ENCODE data around the gene GIN1. TPM values are rescaled to one million over a fixed set of nuclear protein-coding genes. Genes with fewer than 3 reads are reported as not detected.

The GIN1 gene
- total and polyA plus RNA-seq, 2 donors (not counting 1 experiment from before 2014, with no cell fraction given): 2.2 to 16.9 TPM

DNA sequence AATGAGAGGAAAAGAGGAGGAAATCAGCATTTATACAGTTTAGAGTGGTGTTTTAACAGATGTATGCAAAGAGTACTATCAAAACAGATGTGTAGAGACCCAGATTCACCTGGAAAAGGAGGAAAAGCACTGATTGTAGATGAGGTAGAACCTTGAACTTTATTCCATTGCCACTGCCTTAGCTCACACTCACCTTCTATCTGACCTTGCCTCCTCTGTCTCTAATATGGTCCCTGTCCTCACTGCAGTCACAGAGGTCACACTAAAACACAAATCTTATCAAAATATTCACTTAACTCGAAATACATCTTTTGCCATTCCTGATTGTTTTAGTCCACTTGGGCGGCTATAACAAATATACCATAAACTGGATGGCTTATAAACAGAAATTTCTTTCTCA, 7.0 kb downstream of the GIN1 start:
- Mint-ChIP-seq H3K4me3 (no peak overlapping the region), H3K27me3 (no peaks in the 10 kb centered on the region), H3K4me1 (peaks cover 39% of the 10 kb centered on the region), H3K27ac (no peak overlapping the region), H3K9me3 (ENCODE audit: insufficient read depth) (peaks cover 3% of the 10 kb centered on the region)
- ChIA-PET CTCF (interaction anchor here (1.2 to 1.3 kb wide), 2 partner anchors 25 to 120 kb away, joined by 3 to 4 read pairs; no protein-coding TSS in a partner anchor), POLR2A (no interaction called here)
- Histone ChIP-seq H2AFZ (ENCODE audit: insufficient read depth, low read depth, low read length, poor library complexity, severe bottlenecking) (no peak overlapping the region), H3K27me3 (replicated peaks in 1 of 4; ENCODE audit: control extremely low read depth in 1 of 4, control insufficient read depth in 3 of 4, insufficient read depth in 4 of 4, low read length in 3 of 4) (no peaks in the 10 kb centered on the region), H3K4me1 (ENCODE audit: control insufficient read depth in 2 of 2, insufficient read depth in 2 of 2, low read length in 2 of 2) (peaks cover 5 to 12% of the 10 kb centered on the region in 2 donors), H3K27ac (ENCODE audit: low read length in 2 of 2) (no peak overlapping the region), H3K4me2 (replicated peaks; ENCODE audit: low read depth, low read length, poor library complexity, severe bottlenecking) (no peak overlapping the region), H3K9me3 (ENCODE audit: control extremely low read depth in 1 of 3, control insufficient read depth in 2 of 3, insufficient read depth in 1 of 3, low read length in 2 of 3) (peaks cover 0 to 2% (median 0%) of the 10 kb centered on the region in 3 donors), H3K4me3 (ENCODE audit: control extremely low read depth in 1 of 5, extremely low read depth in 1 of 5, insufficient read depth in 1 of 5, low read depth in 2 of 5, low read length in 4 of 5) (no peak overlapping the region), H3K9ac (ENCODE audit: low read length) (no peak overlapping the region), H4K20me1 (ENCODE audit: control insufficient read depth, insufficient read depth, low read length, poor library complexity, severe bottlenecking) (no peaks in the 10 kb centered on the region), H3K36me3 (replicated peaks in 1 of 2; ENCODE audit: control extremely low read depth in 1 of 2, control insufficient read depth in 1 of 2, extremely low read depth in 1 of 2, insufficient read depth in 2 of 2, low read length in 1 of 2) (no peaks in the 10 kb centered on the region), H3K79me2 (ENCODE audit: control insufficient read depth, insufficient read depth, low read length) (peaks cover 53% of the 10 kb centered on the region)
- intact Hi-C loops (cut with micrococcal nuclease): loop anchor here (10.0 kb wide), 1 partner anchor 452 kb away; the partner anchor contains the start of gene NUDT12
- WGBS (ENCODE audit: insufficient coverage): 92% methylated on average over 2 of the region's 2 CpGs
- no peak for DNase-seq
- ATAC-seq (ENCODE audit: low read depth): no peak
- no peak for TF ChIP-seq EZH2 (IDR thresholded peaks at IDR 0.05; ENCODE audit: borderline replicate concordance, insufficient read depth, low read depth, low read length, poor library complexity, severe bottlenecking)
- TF ChIP-seq, protein P1, sequence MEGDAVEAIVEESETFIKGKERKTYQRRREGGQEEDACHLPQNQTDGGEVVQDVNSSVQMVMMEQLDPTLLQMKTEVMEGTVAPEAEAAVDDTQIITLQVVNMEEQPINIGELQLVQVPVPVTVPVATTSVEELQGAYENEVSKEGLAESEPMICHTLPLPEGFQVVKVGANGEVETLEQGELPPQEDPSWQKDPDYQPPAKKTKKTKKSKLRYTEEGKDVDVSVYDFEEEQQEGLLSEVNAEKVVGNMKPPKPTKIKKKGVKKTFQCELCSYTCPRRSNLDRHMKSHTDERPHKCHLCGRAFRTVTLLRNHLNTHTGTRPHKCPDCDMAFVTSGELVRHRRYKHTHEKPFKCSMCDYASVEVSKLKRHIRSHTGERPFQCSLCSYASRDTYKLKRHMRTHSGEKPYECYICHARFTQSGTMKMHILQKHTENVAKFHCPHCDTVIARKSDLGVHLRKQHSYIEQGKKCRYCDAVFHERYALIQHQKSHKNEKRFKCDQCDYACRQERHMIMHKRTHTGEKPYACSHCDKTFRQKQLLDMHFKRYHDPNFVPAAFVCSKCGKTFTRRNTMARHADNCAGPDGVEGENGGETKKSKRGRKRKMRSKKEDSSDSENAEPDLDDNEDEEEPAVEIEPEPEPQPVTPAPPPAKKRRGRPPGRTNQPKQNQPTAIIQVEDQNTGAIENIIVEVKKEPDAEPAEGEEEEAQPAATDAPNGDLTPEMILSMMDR (IDR thresholded peaks at IDR 0.05): no peak

DNA sequence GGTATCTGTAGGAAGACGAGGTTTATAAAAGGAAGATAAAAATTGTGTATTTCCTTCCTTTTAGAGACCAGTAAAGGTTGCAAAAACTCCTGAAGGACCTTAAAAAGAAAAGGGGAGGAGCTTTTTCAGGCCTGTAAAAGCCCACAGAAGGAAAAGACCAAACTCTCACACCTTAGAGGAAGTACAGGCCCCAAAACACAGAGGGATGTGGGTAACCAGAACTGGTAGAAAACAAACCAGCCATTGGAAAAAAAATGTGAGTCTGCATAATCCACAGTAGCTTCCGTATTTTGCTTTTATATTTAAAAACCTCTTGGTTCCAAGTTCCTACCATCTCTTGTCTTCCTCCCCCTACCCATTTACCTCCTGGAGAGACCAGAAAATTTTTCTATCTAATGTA, 8.5 kb downstream of the GIN1 start:
- Histone ChIP-seq H3K79me2 (ENCODE audit: control insufficient read depth, insufficient read depth, low read length) (peaks cover 42% of the 10 kb centered on the region), H3K9ac (ENCODE audit: low read length) (no peak overlapping the region), H3K27me3 (replicated peaks in 1 of 4; ENCODE audit: control extremely low read depth in 1 of 4, control insufficient read depth in 3 of 4, insufficient read depth in 4 of 4, low read length in 3 of 4) (no peaks in the 10 kb centered on the region), H3K4me1 (ENCODE audit: control insufficient read depth in 2 of 2, insufficient read depth in 2 of 2, low read length in 2 of 2) (peaks cover 5 to 12% of the 10 kb centered on the region in 2 donors), H3K9me3 (ENCODE audit: control extremely low read depth in 1 of 3, control insufficient read depth in 2 of 3, insufficient read depth in 1 of 3, low read length in 2 of 3) (peaks cover 0 to 2% (median 0%) of the 10 kb centered on the region in 3 donors), H2AFZ (ENCODE audit: insufficient read depth, low read depth, low read length, poor library complexity, severe bottlenecking) (peak overlapping the region; percentile 17), H3K4me3 (ENCODE audit: control extremely low read depth in 1 of 5, extremely low read depth in 1 of 5, insufficient read depth in 1 of 5, low read depth in 2 of 5, low read length in 4 of 5) (no peak overlapping the region), H3K36me3 (replicated peaks in 1 of 2; ENCODE audit: control extremely low read depth in 1 of 2, control insufficient read depth in 1 of 2, extremely low read depth in 1 of 2, insufficient read depth in 2 of 2, low read length in 1 of 2) (no peaks in the 10 kb centered on the region), H3K27ac (ENCODE audit: low read length in 2 of 2) (peak overlapping the region in 1 of 2 donors; percentile 42), H4K20me1 (ENCODE audit: control insufficient read depth, insufficient read depth, low read length, poor library complexity, severe bottlenecking) (no peaks in the 10 kb centered on the region), H3K4me2 (replicated peaks; ENCODE audit: low read depth, low read length, poor library complexity, severe bottlenecking) (peak overlapping the region; percentile 26)
- CTCF ChIA-PET: no interaction called here
- Mint-ChIP-seq H3K4me1 (peaks cover 39% of the 10 kb centered on the region), H3K27ac (peak overlapping the region; percentile 51), H3K27me3 (no peaks in the 10 kb centered on the region), H3K9me3 (ENCODE audit: insufficient read depth) (peaks cover 3% of the 10 kb centered on the region), H3K4me3 (no peak overlapping the region)
- intact Hi-C loops (cut with micrococcal nuclease): loop anchor here (10.0 kb wide), 1 partner anchor 453 kb away; the partner anchor contains the start of gene NUDT12
- DNase-seq (peak; percentile 15), ATAC-seq (ENCODE audit: low read depth) (peak; percentile 31)
- WGBS (ENCODE audit: insufficient coverage): no CpG with 5 or more reads among the region's 2 CpGs
- no peak for TF ChIP-seq EZH2 (IDR thresholded peaks at IDR 0.05; ENCODE audit: borderline replicate concordance, insufficient read depth, low read depth, low read length, poor library complexity, severe bottlenecking)
- TF ChIP-seq, protein P1 (IDR thresholded peaks at IDR 0.05): no peak
- POLR2A ChIA-PET: no interaction called here
